ENCODE results near the gene MYO7B.

Gene MYO7B

GRCh38 chr2:127575185-127575765, 39.8 kb downstream of the MYO7B start:
- DNase-seq = no peak

- DNase-seq = no peak
These were observed 40.5 kb downstream of the MYO7B start for GRCh38 chr2:127575941-127576432.

- no peak for DNase-seq
These were observed 41.1 kb downstream of the MYO7B start for GRCh38 chr2:127576433-127577207.

GRCh38 chr2:127577208-127577475, 41.7 kb downstream of the MYO7B start:
- no peak for DNase-seq

- no peak for DNase-seq
These were observed 42.0 kb downstream of the MYO7B start for GRCh38 chr2:127577503-127577902.

- no peak for DNase-seq
These were observed 42.5 kb downstream of the MYO7B start for GRCh38 chr2:127577973-127578372.

GRCh38 chr2:127578411-127578810, 42.9 kb downstream of the MYO7B start:
- DNase-seq = no peak

GRCh38 chr2:127579231-127579630, 43.7 kb downstream of the MYO7B start:
- DNase-seq = no peak

GRCh38 chr2:127580167-127581049, 44.9 kb downstream of the MYO7B start:
- DNase-seq = no peak

GRCh38 chr2:127581050-127581345, 45.5 kb downstream of the MYO7B start:
- no peak for DNase-seq

- no peak for DNase-seq
These were observed 46.3 kb downstream of the MYO7B start for GRCh38 chr2:127581516-127582490.

GRCh38 chr2:127582863-127583861, 47.7 kb downstream of the MYO7B start:
- DNase-seq = no peak

GRCh38 chr2:127584047-127584446, 48.6 kb downstream of the MYO7B start:
- no peak for DNase-seq

GRCh38 chr2:127584516-127585033, 49.1 kb downstream of the MYO7B start:
- no peak for DNase-seq

- DNase-seq = no peak
These were observed 49.9 kb downstream of the MYO7B start for GRCh38 chr2:127585270-127585807.

GRCh38 chr2:127586136-127586535, 50.7 kb downstream of the MYO7B start:
- no peak for DNase-seq

GRCh38 chr2:127586746-127587295, 51.3 kb downstream of the MYO7B start:
- DNase-seq = no peak

GRCh38 chr2:127588241-127588640, 52.8 kb downstream of the MYO7B start:
- no peak for DNase-seq

GRCh38 chr2:127589358-127589757, 53.9 kb downstream of the MYO7B start:
- no peak for DNase-seq

GRCh38 chr2:127589841-127590240, 54.4 kb downstream of the MYO7B start:
- DNase-seq = no peak

Data from NCI-H1417 (cell line).